Glomerular endothelial cell (primary cell): Measurements from ENCODE around the gene DLG5. TPM values are rescaled to one million over a fixed set of nuclear protein-coding genes. Genes with fewer than 3 reads are reported as not detected.

ENCODE experiments used
- DNase-seq: peaks from one replicate; pipeline ENCODE4 v3.0.0-alpha.2; 2011; ENCODE audit warnings: low read depth, low spot score; ENCODE audit errors: extremely low read depth
- total RNA-seq: library from RNA; depleted of rRNA; stranded (reverse); fragments of >200 nt; gene quantifications from 2 replicates; pipeline ENCODE4 v1.2.3, GENCODE V29; 2015

DLG5 gene
- total RNA-seq, 1 donor from 2014 or later, result 13.1 TPM

DNA sequence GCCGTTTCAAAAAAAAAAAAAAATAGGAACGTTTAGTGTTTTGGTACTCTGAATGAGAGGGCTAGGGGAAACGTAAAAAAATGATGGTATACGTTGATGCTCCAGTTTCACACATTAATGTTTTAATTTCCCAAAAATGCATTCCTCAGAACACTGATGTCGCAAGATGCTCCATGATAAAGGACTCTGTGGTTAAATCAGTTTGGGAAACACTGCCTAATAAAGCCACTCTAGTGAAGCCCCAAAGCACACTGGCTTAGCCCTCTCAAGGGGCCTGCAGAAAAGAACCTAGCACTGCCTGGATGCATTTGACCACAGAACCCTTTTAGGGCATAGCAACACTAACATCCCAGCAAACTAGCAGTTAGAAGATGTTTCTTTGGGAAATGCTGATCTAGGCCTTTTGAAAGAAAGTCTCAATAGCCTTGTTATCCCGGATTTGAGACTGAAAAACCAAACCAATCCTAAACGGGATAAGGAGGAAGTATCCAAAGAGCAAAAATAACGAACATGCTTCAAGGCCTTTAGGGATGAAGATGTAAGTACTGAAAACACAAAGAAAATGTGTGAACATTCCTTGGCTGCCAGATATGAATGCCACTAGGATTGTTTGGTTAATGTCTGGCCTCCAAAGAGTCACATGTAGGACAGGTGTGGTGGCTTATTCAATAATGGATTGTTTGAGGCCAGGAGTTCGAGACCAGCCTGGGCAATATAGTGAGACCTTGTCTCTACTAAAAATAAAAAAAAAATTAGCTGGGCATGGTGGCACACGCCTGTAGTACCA, 11.0 kb downstream of the DLG5 start:
- DNase-seq, result no peak

DNA sequence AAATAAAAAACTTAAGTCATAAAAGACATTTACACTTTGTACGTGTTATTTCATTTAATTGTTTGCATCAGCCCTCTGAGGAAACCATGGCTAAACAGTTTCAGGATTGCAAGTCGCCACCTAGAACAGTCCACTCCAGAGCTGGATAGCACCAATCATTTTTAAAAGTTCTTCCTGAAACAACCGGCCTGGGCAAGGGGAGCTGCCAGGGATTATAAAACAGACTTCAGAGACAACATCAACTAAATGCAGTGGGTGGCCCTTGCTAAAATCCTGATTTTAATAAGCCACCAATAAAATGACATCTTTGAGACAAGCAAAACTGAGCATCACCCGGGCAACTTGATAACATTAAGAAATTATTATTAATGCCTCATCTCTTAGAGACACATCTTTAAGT, 13.5 kb downstream of the DLG5 start:
- DNase-seq, result no peak

DNA sequence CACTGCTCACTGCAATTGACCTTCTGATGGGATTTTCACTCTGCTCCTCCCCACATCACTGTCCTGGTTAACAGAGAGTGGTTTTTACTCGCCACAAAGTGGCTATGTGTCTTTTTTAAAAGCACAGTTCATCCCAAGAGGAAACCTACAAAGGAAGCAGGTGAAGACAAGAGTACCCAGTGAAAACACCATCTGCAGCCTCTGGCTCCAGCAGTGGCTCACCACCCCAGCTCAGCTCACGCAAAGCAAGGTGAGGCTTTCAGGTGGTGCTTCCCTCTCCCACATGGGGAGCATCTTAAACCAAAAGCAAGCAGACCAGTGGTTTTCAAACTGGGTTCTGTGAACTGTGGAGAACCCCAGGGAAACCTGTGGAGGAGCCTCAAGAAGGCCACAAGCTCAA, 14.0 kb downstream of the DLG5 start:
- no peak for DNase-seq

DNA sequence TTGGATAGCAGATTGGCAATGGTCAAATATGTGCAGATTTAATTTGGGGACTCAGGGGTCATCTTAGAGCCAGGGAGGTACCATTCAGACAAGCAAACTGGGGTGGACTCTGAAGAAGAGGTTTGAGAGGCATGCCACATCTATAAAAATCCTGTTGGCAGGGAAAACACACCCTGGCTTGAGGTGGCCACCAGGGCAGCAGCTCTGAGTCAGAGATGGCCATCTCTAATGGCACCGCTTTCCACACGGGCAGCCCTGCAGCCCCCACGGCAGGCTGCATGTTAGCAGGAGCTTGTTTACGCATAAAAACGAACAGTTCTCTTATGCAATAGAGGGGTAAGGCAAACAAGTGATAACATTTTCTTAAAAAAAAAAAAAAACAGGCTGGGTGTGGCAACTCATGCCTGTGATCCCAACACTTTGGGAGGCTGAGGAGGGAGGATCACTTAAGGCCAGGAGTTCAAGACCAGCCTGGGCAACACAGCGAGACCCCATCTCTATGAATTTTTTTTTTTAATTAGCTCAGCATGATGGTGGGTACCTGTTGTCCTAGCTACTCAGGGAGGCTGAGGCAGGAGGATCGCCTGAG, 14.9 kb downstream of the DLG5 start:
- no peak for DNase-seq

DNA sequence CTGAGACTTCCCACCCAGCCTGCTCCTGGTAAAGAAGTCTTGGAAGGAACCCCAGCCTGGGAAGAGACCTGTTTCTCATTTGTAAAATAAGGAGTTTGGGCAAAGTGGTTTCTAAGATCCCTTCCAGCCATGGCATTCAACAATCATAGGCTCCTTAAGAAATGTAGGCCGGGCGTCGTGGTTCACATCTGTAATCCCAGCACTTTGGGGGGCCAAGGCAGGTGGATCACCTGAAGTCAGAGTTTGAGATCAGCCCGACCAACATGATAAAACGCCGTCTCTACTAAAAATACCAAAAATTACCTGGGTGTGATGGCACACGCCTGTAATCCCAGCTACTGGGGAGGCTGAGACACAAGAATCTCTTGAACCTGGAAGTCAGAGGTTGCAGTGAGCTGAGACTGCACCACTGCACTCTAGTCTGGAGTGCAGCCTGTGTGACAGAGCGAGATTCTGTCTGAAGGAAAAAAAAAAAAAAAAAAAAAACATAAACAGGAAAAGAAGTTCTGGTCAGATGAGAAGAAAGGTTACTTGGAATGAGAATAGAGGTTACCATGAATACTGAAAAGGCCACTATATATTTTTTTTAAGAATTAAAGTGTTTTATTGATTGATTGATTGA, 15.9 kb downstream of the DLG5 start:
- no peak for DNase-seq

DNA sequence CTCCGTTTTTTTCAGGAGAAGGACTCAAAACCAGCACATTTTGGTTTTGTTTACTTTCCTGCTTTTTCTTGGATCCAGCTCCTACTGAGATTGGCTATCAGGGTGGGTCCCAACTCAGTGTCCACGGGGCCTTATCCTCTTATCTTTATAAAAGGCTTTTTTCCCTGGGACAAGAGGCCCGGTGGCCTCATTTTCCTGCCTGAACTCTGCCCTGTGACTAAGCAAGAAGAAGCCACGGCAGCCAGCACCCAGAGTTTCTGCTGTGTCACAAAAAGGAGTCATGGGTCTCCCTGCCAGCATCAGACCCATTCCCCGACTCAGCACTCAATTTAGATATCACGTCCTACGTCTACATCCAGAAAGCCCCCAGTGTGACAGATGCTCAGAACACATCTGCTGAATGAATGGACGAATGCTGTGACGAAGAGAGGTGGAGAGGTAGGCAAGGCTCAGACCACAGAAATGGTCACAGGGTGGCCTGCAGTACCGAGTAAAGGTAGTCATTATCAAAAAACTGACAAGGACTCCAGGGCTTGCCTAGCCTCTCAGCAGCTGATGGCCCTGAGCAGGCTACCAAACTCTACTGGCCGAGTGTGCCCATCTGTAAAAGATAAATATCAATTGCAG, 16.7 kb downstream of the DLG5 start:
- DNase-seq, result no peak

DNA sequence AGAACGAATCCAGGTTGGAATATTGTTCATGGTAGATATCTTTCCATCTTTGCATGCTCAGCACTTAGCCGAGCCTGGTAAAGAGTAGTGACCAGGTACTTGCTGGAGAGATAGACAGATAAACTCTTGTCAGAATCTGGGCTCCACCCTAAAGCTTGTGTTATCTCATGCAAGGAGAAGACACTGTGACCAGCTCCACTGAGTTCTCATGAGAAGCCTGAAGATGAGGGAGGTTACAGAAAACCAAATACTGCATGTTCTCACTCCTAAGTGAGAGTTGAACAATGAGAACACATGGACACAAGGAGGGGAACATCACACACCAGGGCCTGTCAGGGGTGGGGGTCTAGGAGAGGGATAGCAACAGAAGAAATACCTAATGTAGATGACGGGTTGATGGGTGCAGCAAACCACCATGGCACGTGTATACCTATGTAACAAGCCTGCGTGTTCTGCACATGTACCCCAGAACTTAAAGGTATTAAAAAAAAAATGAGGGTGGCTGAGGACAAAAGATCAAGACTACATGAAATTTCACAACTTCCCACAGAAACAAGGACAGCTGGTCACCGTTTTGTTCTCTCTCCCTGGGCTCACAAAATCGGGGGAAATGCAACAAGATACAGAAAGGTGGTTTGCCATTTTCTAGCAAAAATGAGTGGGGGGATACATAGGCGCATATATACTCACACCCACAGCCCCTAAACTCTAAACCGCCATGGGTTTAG, 17.4 kb downstream of the DLG5 start:
- no peak for DNase-seq

DNA sequence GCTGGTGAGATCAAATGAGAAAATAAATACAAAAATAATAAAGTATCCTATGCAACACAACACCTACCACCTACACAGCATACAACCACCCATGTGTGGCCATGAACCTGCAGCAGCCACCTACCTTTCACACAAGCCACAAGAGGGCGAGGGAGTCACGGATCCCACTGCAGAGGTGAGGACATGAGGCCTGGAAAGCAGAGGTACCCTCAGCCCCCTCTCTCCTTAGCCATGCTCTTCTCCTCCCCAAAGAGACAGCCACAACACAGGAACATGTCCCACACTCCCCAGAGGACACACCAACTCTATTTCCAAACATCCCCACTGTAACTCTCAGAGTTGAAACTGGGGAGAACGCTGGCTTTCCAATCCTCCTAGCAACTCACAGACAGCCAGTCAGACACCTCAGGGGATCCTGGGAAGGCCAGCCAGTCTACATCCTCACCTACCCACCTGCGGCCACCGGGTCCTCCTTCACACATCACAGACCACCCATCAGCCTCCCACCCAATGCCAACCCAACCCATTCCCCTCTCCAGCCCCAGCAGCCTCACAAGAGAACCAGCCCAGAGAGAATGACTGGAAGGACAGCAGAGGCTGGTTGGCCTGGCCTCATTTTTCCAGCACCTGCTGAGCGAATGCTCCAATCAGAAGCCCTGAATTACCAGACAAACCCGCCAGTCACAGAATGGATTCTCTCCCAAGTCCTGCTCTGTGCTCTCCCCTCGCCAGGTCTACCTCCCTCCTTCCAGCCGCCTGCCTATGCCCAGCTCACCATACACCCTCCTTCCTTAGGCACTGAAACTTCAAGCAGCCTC, 18.4 kb downstream of the DLG5 start:
- DNase-seq, result no peak

DNA sequence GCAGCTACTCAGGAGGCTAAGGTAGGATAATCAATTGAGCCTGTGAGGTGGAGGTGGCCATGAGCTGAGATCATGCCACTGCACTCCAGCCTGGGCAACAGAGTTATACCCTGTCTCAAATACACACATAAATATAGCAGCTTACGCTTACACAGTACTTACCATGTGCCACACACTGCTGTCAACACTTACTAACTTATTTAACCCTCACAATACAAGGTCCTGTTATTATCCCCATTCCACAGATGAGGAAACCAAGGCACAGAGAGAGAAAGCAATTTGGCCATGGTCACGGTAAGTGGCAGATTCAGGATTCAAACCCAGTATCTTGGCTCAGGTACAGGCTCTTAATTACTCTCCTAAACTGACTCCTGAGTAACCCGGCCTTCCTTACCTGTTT, 19.1 kb downstream of the DLG5 start:
- no peak for DNase-seq

DNA sequence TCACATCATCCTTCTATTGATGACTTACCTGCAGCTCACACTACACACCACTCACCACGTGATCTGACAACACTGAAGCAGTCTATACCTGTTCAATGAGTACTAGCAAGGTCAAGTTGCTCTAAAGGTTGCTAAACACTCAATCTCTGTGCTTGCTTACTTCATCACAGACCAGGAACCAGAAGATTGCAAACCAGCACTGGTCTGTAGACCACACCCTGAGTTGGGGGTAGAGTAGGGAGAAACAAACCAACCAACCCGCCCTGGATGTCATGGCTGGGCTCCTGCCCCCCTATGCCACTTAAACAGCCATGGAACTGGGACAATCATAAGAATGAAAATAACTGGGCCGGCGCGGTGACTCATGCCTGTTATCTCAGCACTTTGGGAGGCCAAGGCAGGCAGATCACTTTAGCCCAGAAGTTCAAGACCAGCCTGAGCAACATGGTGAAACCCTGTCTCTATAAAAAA, 19.6 kb downstream of the DLG5 start:
- no peak for DNase-seq

DNA sequence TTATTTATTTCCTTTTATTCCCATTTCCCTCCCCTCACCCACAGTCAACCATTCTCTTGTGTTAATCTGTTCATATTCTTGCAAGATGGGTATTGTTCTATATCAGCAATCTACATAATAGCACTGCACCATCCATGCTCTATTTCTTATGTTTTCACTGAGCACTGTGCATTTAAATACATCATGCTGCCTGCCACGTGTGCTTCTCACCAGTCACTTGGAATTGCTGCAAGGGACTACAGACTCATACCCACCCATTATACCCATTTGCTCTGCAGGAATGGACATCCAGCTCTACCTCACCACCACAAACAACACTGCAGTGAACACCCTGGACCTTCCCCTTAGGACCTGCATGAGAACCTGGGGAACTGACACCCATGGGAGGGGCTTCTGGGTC, 20.8 kb downstream of the DLG5 start:
- DNase-seq, result no peak

DNA sequence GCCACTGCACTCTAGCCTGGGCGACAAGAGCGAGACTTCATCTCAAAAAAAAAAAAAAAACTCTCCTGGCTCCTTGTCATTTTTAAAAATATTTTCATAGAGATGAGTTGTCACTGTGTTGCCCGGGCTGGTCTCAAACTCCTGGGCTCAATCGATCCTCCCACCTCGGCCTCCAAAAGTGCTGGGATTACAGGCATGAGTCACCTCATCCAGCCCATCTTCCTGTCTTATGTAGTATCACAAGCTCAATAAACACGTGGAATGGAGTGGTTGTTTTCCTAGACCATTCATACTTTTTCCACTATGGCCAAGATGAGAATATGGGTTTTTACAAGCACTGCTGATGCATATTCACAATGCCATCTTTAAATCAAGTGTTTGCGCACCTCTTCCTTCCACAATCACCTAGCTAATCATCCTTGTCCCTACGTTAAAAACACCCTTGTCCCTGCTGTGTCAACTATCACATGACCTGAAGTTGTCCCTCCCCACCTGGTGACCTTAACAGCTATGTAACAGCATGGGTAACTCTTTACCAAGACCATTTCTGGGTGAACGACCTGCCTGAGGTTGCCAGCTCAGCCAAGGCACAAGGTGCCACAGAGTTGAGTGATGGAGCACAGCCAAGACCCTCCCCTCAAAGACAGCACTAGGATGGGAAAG, 21.3 kb downstream of the DLG5 start:
- no peak for DNase-seq

DNA sequence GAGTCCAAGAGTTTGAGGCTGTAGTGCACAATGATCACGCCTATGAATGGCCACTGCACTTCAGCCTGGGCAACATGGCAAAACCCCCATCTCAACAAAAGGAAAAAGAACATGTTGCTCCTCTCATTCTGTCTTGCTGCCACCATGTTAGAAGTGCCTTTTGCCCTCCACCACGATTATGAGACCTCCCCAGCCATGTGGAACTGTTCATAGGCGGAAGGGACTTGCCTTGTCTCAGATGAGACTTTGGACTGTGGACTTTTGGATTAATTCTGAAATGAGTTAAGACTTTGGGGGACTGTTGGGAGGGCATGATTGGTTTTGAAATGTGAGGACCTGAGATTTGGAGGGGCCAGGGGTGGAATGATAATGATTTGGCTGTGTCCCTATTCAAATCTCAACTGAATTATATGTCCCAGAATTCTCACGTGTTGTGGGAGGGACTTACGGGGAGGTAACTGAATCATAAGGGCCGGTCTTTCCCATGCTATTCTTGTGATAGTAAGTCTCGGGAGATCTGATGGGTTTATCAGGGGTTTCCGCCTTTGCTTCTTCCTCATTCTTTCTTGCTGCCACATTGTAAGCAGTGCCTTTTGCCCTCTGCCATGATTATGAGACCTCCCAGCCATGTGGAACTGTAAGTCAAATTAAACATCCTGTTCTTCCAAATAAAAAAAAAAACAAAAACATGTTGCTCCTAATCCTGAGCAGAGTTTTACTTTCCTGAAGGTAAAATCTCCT, 22.3 kb downstream of the DLG5 start:
- no peak for DNase-seq

DNA sequence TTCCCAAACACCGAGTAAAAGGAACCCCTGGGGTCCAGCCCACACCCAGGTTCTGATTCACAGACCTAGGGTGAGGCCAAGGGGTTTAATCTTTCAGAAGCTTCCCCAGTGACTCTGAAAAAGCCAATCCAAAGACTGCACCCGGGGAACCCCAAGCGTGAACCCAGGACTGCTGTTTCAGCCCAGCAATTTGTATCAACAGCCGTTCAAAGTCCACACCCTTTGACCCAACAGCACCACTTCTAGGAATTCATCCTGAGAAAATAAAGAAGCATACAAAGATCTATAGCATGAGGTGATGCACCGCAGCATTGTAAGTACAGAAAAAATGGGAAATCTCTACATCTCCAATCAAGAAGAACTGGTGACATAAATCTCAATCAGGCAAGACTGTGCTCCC, 24.4 kb downstream of the DLG5 start:
- no peak for DNase-seq

DNA sequence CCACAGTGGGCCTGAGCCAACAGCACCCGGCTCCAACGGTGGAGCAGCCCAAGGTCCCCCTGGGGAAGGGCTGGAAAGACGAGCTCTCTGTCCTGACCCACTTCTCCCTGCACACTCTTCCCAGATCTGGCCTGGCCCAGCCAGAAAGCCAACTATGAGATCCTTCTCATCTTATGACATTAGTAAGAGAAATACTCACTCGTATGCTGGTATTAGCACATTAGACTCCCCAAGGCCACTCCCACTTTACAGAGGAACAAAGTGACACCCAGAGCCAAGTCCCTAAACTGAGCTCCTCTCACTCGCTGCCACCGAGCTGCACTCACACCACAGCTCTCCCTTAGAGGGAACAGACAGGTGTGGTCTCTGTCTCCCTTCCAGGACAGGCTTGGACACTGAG, 24.8 kb downstream of the DLG5 start:
- DNase-seq, result no peak

DNA sequence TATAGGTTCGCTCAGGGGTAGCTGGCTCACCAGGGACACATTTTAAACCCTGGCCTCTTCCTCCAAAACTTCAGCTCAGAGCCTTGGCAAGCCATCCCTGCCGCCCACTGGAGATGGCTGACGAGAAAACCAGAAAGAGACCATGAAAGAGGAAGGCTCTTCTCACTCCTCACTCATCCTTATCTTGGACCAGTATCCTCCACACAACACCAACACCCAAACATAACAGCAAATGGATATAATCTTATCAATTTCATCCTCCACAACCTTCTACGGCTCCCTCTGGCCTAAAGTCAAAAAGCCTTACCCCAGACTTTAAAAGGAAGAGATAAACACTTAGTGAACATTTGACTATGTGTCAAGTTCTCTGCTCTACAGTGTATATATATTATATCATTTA, 26.9 kb downstream of the DLG5 start:
- no peak for DNase-seq

DNA sequence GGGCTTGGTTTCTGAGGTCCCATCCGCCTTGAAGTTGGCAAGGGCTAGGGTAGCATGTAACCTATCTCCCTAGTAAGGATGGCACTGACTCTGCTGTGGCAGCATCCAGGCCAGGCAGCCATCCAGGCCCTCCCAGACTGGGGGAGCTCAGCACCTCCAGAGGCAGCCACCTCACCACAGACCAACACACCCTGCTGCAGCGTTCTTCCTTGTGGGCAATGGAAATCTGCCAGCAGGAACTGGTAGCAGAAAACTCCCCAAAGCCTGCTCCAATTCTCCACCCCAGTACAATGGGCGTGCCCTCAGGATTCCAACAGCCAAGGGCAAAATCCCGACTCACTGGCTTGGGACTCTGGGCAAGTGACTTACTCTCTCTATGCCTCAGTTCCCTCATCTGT, 27.5 kb downstream of the DLG5 start:
- no peak for DNase-seq

DNA sequence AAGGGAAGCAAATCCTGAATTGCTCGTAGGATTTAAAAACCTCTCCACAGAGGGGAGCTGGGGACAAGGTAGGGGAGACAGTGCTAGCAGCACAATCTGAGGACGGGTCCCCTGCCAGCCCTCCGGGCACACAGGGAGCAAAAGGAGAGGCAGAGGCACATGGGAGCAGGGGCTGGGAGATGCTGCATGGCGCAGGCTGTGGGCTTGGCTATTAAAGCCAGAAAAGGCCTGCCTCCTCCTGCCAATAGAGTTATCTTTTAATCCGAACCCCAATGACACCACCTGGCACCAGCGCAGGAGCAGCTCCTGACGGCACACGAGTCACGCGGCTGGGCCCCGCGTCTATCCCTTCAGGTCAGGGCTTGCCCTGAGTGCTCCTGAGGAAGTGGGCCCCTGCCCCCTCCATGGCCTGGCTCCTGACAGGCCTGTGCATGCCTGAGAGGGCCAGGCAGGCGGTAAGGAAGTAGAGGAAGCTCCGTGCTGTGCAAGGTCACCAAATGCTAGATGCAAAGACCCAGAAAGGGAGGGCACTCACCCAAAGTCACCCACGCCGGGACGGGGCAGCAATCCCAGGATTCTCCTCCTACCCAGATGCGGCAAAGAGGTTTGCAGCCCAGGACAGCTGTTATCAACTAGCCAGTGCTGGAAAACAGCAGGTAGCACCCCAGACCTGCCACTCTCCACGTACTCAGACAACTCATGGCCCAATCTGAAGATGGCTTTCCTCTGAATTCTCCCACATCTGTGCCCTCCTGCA, 28.1 kb downstream of the DLG5 start:
- no peak for DNase-seq
